HEK293 (cell line): ENCODE data around the gene SAE1.

ENCODE experiments used
- BCL11A ChIP-seq: fragments of 450-650 bp; formaldehyde crosslinking; IDR thresholded peaks from 2 replicates; pipeline ENCODE4 v1.5.1; 2016; ENCODE audit warnings: low read depth, missing biosample characterization, missing genetic modification characterization
- BCL11B ChIP-seq: fragments of 450-650 bp; formaldehyde crosslinking; IDR thresholded peaks from 2 replicates; pipeline ENCODE4 v1.5.1; 2016; ENCODE audit warnings: low read depth, missing biosample characterization, missing genetic modification characterization
- GLI4 ChIP-seq: fragments of 450-650 bp; formaldehyde crosslinking; IDR thresholded peaks from 2 replicates; pipeline ENCODE4 v1.5.1; 2016; ENCODE audit warnings: missing biosample characterization, missing genetic modification characterization
- HOXD13 ChIP-seq: sonication (generic); formaldehyde crosslinking; IDR thresholded peaks from 2 replicates; pipeline ENCODE4 v1.8.0; 2022; ENCODE audit warnings: missing genetic modification reagents, borderline replicate concordance
- KLF1 ChIP-seq: fragments of 450-650 bp; formaldehyde crosslinking; IDR thresholded peaks from 2 replicates; pipeline ENCODE4 v1.5.1; 2016; ENCODE audit warnings: missing biosample characterization, missing genetic modification characterization
- KLF10 ChIP-seq: fragments of 450-650 bp; IDR thresholded peaks from 2 replicates; pipeline ENCODE4 v1.5.1; 2018; ENCODE audit warnings: missing biosample characterization, mild to moderate bottlenecking, missing genetic modification characterization
- MZF1 ChIP-seq: fragments of 450-650 bp; formaldehyde crosslinking; IDR thresholded peaks from 2 replicates; pipeline ENCODE4 v1.5.1; 2017; ENCODE audit warnings: missing biosample characterization, missing genetic modification characterization, borderline replicate concordance
- ZBTB7A ChIP-seq: fragments of 450-650 bp; formaldehyde crosslinking; IDR thresholded peaks from 2 replicates; pipeline ENCODE4 v1.5.1; 2016; ENCODE audit warnings: low read depth, missing biosample characterization, missing genetic modification characterization
- ZFP41 ChIP-seq: fragments of 450-650 bp; formaldehyde crosslinking; IDR thresholded peaks from 2 replicates; pipeline ENCODE4 v1.5.1; 2016; ENCODE audit warnings: missing biosample characterization, missing genetic modification characterization, borderline replicate concordance
- ZNF114 ChIP-seq: fragments of 450-650 bp; formaldehyde crosslinking; IDR thresholded peaks from 2 replicates; pipeline ENCODE4 v1.5.0; 2017; ENCODE audit warnings: missing biosample characterization, missing genetic modification characterization
- ZNF138 ChIP-seq: fragments of 450-650 bp; formaldehyde crosslinking; IDR thresholded peaks from 2 replicates; pipeline ENCODE4 v1.5.1; 2016; ENCODE audit warnings: missing biosample characterization, missing genetic modification characterization, borderline replicate concordance
- ZNF169 ChIP-seq: fragments of 450-650 bp; formaldehyde crosslinking; IDR thresholded peaks from 2 replicates; pipeline ENCODE4 v1.5.1; 2016; ENCODE audit warnings: missing biosample characterization, missing genetic modification characterization
- ZNF214 ChIP-seq: fragments of 450-650 bp; formaldehyde crosslinking; IDR thresholded peaks from 2 replicates; pipeline ENCODE4 v1.5.1; 2017; ENCODE audit warnings: missing biosample characterization, mild to moderate bottlenecking, missing genetic modification characterization, borderline replicate concordance
- ZNF23 ChIP-seq: fragments of 450-650 bp; formaldehyde crosslinking; IDR thresholded peaks from 2 replicates; pipeline ENCODE4 v1.5.1; 2016; ENCODE audit warnings: missing biosample characterization, missing genetic modification characterization, borderline replicate concordance
- ZNF239 ChIP-seq: fragments of 450-650 bp; formaldehyde crosslinking; IDR thresholded peaks from 2 replicates; pipeline ENCODE4 v1.5.1; 2016; ENCODE audit warnings: missing biosample characterization, missing genetic modification characterization
- ZNF302 ChIP-seq: fragments of 450-650 bp; formaldehyde crosslinking; IDR thresholded peaks from 2 replicates; pipeline ENCODE4 v1.5.1; 2016; ENCODE audit warnings: missing biosample characterization, missing genetic modification characterization, low read depth
- ZNF311 ChIP-seq: fragments of 450-650 bp; formaldehyde crosslinking; IDR thresholded peaks from 2 replicates; pipeline ENCODE4 v1.5.1; 2017; ENCODE audit warnings: missing biosample characterization, missing genetic modification characterization, borderline replicate concordance
- ZNF48 ChIP-seq: fragments of 450-650 bp; formaldehyde crosslinking; IDR thresholded peaks from 2 replicates; pipeline ENCODE4 v1.5.1; 2016; ENCODE audit warnings: missing biosample characterization, missing genetic modification characterization
- ZNF501 ChIP-seq: fragments of 450-650 bp; formaldehyde crosslinking; IDR thresholded peaks from 2 replicates; pipeline ENCODE4 v1.5.1; 2016; ENCODE audit warnings: missing biosample characterization, missing genetic modification characterization
- ZNF558 ChIP-seq: fragments of 450-650 bp; formaldehyde crosslinking; IDR thresholded peaks from 2 replicates; pipeline ENCODE4 v1.5.1; 2016; ENCODE audit warnings: missing biosample characterization, missing genetic modification characterization
- ZNF560 ChIP-seq: fragments of 450-650 bp; formaldehyde crosslinking; IDR thresholded peaks from 2 replicates; pipeline ENCODE4 v1.5.1; 2017; ENCODE audit warnings: missing biosample characterization, missing genetic modification characterization, borderline replicate concordance
- ZNF561 ChIP-seq: fragments of 450-650 bp; IDR thresholded peaks from 2 replicates; pipeline ENCODE4 v1.5.1; 2018; ENCODE audit warnings: missing biosample characterization, missing genetic modification characterization, borderline replicate concordance
- ZNF571 ChIP-seq: fragments of 450-650 bp; formaldehyde crosslinking; IDR thresholded peaks from 2 replicates; pipeline ENCODE4 v1.5.0; 2017; ENCODE audit warnings: missing biosample characterization, missing genetic modification characterization
- ZNF626 ChIP-seq: fragments of 450-650 bp; sonication (Bioruptor Pico); formaldehyde crosslinking; IDR thresholded peaks from 2 replicates; pipeline ENCODE4 v1.5.1; 2018; ENCODE audit warnings: missing biosample characterization, missing genetic modification characterization, inconsistent platforms
- ZNF692 ChIP-seq: fragments of 450-650 bp; formaldehyde crosslinking; IDR thresholded peaks from 2 replicates; pipeline ENCODE4 v1.5.1; 2016; ENCODE audit warnings: missing biosample characterization, missing genetic modification characterization
- ZNF701 ChIP-seq: fragments of 450-650 bp; formaldehyde crosslinking; IDR thresholded peaks from 2 replicates; pipeline ENCODE4 v1.5.1; 2016; ENCODE audit warnings: missing biosample characterization, missing genetic modification characterization
- ZNF785 ChIP-seq: fragments of 450-650 bp; formaldehyde crosslinking; IDR thresholded peaks from 2 replicates; pipeline ENCODE4 v1.5.1; 2016; ENCODE audit warnings: missing biosample characterization, missing genetic modification characterization
- ZNF791 ChIP-seq: fragments of 450-650 bp; formaldehyde crosslinking; IDR thresholded peaks from 2 replicates; pipeline ENCODE4 v1.5.1; 2016; ENCODE audit warnings: missing biosample characterization, missing genetic modification characterization
- ZXDB ChIP-seq: fragments of 450-650 bp; formaldehyde crosslinking; IDR thresholded peaks from 2 replicates; pipeline ENCODE4 v1.5.1; 2016; ENCODE audit warnings: missing biosample characterization, missing genetic modification characterization
- TF ChIP-seq, protein P1 (sequence below): fragments of 450-650 bp; formaldehyde crosslinking; IDR thresholded peaks from 2 replicates; pipeline ENCODE4 v1.5.1; 2016; ENCODE audit warnings: missing biosample characterization, missing genetic modification characterization
- TF ChIP-seq, protein P2 (sequence below): fragments of 450-650 bp; formaldehyde crosslinking; IDR thresholded peaks from 2 replicates; pipeline ENCODE4 v1.5.1; 2016; ENCODE audit warnings: missing biosample characterization, missing genetic modification characterization
- TF ChIP-seq, protein P3 (sequence below): fragments of 450-650 bp; formaldehyde crosslinking; IDR thresholded peaks from 2 replicates; pipeline ENCODE4 v1.5.1; 2016; ENCODE audit warnings: missing biosample characterization, missing genetic modification characterization
- TF ChIP-seq, protein P4 (sequence below): fragments of 450-650 bp; formaldehyde crosslinking; IDR thresholded peaks from 2 replicates; pipeline ENCODE4; 2016; ENCODE audit warnings: missing biosample characterization, missing genetic modification characterization

SAE1 gene

GRCh38 chr19:47112997-47113849 lies 17.4 kb upstream of the SAE1 start, which contains the start of gene ZC3H4 (continued):
- TF ChIP-seq MZF1 = peak; percentile 39
- peak; percentile 40; the same call in 1 of the 2 replicates for TF ChIP-seq KLF1
- peak; percentile 42; the same call in 1 of the 2 replicates for TF ChIP-seq ZNF239 (tag by site-specific recombination)
- TF ChIP-seq ZNF138 = no peak
- TF ChIP-seq, protein P1, sequence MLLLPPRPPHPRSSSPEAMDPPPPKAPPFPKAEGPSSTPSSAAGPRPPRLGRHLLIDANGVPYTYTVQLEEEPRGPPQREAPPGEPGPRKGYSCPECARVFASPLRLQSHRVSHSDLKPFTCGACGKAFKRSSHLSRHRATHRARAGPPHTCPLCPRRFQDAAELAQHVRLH = peak; percentile 73; the same call in 1 of the 2 replicates
- TF ChIP-seq, protein P2, sequence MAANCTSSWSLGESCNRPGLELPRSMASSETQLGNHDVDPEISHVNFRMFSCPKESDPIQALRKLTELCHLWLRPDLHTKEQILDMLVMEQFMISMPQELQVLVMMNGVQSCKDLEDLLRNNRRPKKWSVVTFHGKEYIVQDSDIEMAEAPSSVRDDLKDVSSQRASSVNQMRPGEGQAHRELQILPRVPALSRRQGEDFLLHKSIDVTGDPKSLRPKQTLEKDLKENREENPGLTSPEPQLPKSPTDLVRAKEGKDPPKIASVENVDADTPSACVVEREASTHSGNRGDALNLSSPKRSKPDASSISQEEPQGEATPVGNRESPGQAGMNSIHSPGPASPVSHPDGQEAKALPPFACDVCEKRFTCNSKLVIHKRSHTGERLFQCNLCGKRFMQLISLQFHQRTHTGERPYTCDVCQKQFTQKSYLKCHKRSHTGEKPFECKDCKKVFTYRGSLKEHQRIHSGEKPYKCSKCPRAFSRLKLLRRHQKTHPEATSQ (tag by site-specific recombination) = peak; percentile 61; the same call in 1 of the 2 replicates
- peak; percentile 9; the same call in 1 of the 2 replicates for TF ChIP-seq ZNF791 (tag by site-specific recombination)
- peak; percentile 96 for TF ChIP-seq GLI4 (tag by site-specific recombination)
- peak; percentile 57; the same call in 1 of the 2 replicates for TF ChIP-seq ZNF501 (tag by site-specific recombination)
- peak; percentile 73 for TF ChIP-seq ZXDB (tag by site-specific recombination)
- TF ChIP-seq BCL11B (tag by site-specific recombination) = peak; percentile 67
- no peak for TF ChIP-seq ZNF311 (tag by site-specific recombination)
- no peak for TF ChIP-seq KLF10 (tag by site-specific recombination)
- TF ChIP-seq ZBTB7A (tag by site-specific recombination) = 0 out of 2 replicates have a peak, but pooled peaks have one; percentile 14
- TF ChIP-seq, protein P3, sequence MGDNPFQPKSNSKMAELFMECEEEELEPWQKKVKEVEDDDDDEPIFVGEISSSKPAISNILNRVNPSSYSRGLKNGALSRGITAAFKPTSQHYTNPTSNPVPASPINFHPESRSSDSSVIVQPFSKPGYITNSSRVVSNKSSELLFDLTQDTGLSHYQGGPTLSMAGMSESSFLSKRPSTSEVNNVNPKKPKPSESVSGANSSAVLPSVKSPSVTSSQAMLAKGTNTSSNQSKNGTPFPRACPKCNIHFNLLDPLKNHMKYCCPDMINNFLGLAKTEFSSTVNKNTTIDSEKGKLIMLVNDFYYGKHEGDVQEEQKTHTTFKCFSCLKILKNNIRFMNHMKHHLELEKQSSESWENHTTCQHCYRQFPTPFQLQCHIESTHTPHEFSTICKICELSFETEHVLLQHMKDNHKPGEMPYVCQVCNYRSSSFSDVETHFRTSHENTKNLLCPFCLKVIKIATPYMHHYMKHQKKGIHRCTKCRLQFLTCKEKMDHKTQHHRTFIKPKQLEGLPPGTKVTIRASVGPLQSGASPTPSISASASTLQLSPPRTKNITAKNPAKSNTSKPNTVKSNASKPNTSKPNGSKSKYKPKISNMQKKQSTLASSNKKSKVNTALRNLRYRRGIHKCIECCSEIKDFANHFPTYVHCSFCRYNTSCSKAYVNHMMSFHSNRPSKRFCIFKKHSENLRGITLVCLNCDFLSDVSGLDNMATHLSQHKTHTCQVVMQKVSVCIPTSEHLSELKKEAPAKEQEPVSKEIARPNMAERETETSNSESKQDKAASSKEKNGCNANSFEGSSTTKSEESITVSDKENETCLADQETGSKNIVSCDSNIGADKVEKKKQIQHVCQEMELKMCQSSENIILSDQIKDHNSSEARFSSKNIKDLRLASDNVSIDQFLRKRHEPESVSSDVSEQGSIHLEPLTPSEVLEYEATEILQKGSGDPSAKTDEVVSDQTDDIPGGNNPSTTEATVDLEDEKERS (tag by site-specific recombination) = 0 out of 2 replicates have a peak, but pooled peaks have one; percentile 63
- TF ChIP-seq ZNF692 = peak; percentile 70
- no peak for TF ChIP-seq ZNF48 (tag by site-specific recombination)
- TF ChIP-seq ZNF23 (tag by site-specific recombination) = peak; percentile 42; the same call in 1 of the 2 replicates
- no peak for TF ChIP-seq ZFP41
- no peak for TF ChIP-seq ZNF214 (tag by site-specific recombination)
- no peak; the same call in 1 of the 2 replicates for TF ChIP-seq ZNF785 (tag by site-specific recombination)
- TF ChIP-seq, protein P4, sequence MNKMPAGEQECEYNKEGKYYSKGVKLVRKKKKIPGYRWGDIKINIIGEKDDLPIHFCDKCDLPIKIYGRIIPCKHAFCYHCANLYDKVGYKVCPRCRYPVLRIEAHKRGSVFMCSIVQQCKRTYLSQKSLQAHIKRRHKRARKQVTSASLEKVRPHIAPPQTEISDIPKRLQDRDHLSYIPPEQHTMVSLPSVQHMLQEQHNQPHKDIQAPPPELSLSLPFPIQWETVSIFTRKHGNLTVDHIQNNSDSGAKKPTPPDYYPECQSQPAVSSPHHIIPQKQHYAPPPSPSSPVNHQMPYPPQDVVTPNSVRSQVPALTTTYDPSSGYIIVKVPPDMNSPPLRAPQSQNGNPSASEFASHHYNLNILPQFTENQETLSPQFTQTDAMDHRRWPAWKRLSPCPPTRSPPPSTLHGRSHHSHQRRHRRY (tag by site-specific recombination) = no peak
- peak; percentile 69; the same call in 1 of the 2 replicates for TF ChIP-seq ZNF169 (tag by site-specific recombination)
- 0 out of 2 replicates have a peak, but pooled peaks have one; percentile 15 for TF ChIP-seq ZNF302
- no peak for TF ChIP-seq ZNF701 (tag by site-specific recombination)
- no peak for TF ChIP-seq ZNF560 (tag by site-specific recombination)
- TF ChIP-seq ZNF571 (tag by site-specific recombination) = no peak
- no peak for TF ChIP-seq ZNF626 (tag by site-specific recombination)
- TF ChIP-seq ZNF114 = no peak
- TF ChIP-seq HOXD13 (CRISPR knock-in tag) = no peak
- TF ChIP-seq BCL11A (tag by site-specific recombination) = 0 out of 2 replicates have a peak, but pooled peaks have one; percentile 40
- peak; percentile 33; the same call in 1 of the 2 replicates for TF ChIP-seq ZNF561 (tag by site-specific recombination)
- TF ChIP-seq ZNF558 (tag by site-specific recombination) = peak; percentile 77
